Fibroblast of the aortic adventitia (primary cell): ENCODE results near the gene ANP32D. TPM values are rescaled to one million over a fixed set of nuclear protein-coding genes. Genes with fewer than 3 reads are reported as not detected.
"Not testable (repeated sequence)": the region's sequence is repeated elsewhere in the genome, so short reads cannot be mapped to it uniquely, and the experiment has no call there.

Experiments used
- DNase-seq: peaks from one replicate; pipeline ENCODE4 v3.0.0-alpha.2; 2010; ENCODE audit warnings: low read depth
- H3K4me3 ChIP-seq: 2 replicates; pipeline ENCODE4 v1.5.1; 2011; ENCODE audit warnings: low read depth, mild to moderate bottlenecking, control low read depth, low read length, moderate library complexity
- total RNA-seq: library from RNA; depleted of rRNA; stranded (reverse); fragments of >200 nt; gene quantifications from 2 replicates; pipeline ENCODE4 v1.2.3, GENCODE V29; 2012; ENCODE audit warnings: low replicate concordance
- TF ChIP-seq, protein P1 (sequence below): IDR thresholded peaks from 2 replicates; pipeline ENCODE4 v1.5.1; 2011; ENCODE audit warnings: mild to moderate bottlenecking, low read length, control low read depth, inconsistent platforms; ENCODE audit not compliant: insufficient read depth

Gene ANP32D
- total RNA-seq, 1 donor: not detected

DNA sequence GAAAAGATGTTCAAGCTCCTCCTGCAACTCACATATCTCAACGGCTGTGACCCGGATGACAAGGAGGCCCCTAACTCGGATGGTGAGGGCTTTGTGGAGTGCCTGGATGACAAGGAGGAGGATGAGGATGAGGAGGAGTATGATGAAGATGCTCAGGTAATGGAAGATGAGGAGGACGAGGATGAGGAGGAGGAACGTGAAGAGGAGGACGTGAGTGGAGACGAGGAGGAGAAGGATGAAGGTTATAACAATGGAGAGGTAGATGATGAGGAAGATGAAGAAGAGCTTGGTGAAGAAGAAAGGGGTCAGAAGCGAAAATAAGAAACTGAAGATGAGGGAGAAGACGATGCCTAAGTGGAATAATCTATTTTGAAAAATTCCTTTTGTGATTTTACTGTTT, 702 bp downstream of the ANP32D start:
- TF ChIP-seq, protein P1, sequence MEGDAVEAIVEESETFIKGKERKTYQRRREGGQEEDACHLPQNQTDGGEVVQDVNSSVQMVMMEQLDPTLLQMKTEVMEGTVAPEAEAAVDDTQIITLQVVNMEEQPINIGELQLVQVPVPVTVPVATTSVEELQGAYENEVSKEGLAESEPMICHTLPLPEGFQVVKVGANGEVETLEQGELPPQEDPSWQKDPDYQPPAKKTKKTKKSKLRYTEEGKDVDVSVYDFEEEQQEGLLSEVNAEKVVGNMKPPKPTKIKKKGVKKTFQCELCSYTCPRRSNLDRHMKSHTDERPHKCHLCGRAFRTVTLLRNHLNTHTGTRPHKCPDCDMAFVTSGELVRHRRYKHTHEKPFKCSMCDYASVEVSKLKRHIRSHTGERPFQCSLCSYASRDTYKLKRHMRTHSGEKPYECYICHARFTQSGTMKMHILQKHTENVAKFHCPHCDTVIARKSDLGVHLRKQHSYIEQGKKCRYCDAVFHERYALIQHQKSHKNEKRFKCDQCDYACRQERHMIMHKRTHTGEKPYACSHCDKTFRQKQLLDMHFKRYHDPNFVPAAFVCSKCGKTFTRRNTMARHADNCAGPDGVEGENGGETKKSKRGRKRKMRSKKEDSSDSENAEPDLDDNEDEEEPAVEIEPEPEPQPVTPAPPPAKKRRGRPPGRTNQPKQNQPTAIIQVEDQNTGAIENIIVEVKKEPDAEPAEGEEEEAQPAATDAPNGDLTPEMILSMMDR: no peak
- no peak overlapping the region for H3K4me3 ChIP-seq
- no peak for DNase-seq

DNA sequence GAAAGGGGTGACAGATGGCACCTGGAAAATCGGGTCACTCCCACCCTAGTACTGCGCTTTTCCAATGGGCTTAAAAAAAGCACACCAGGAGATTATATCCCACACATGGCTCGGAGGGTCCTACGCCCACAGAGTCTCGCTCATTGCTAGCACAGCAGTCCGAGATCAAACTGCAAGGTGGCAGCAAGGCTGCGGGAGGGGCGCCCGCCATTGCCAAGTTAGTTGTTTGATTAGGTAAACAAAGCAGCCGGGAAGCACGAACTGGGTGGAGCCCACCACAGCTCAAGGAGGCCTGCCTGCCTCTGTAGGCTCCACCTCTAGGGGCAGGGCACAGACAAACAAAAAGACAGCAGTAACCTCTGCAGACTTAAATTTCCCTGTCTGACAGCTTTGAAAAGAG, 2.1 kb downstream of the ANP32D start:
- not testable (repeated sequence) for H3K4me3 ChIP-seq, DNase-seq

GRCh38 chr12:48482198-48482597, 9.8 kb downstream of the ANP32D start, which contains the start of gene C12orf54:
Gene C12orf54, plus strand, starts transcription at chr12:48482498. Its CDS starts 799 bp downstream, at chr12:48483297.
- no peak within 1 kb of the TSS for H3K4me3 ChIP-seq
- no peak for DNase-seq
- TF ChIP-seq, protein P1: no peak

GRCh38 chr12:48482930-48483329, 10.6 kb downstream of the ANP32D start:
- TF ChIP-seq, protein P1: no peak
- no peak for DNase-seq
- H3K4me3 ChIP-seq: no peak overlapping the region

GRCh38 chr12:48486261-48486660, 13.9 kb downstream of the ANP32D start:
- TF ChIP-seq, protein P1: no peak
- no peak for DNase-seq
- H3K4me3 ChIP-seq: no peak overlapping the region

GRCh38 chr12:48486679-48487078, 14.3 kb downstream of the ANP32D start:
- TF ChIP-seq, protein P1: no peak
- no peak for DNase-seq
- no peak overlapping the region for H3K4me3 ChIP-seq

DNA sequence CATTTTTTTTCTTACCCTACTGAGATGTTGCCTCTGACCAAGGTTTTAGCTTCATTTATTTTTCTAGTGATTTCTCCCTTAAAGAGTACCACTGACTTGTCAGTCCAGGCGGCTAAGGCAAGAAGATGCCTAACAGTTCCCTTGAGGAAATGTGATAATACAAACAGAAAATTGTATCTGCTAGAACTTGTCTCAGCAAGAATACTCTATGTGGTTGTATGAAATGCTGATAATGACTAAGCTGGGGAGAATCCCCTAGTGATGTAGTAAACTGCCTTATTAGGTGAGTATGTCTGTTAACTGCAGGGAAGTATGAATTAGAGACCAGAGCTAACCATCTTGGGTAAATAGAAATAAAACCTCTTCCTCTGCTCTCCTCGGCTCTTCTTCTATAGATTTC, 16.7 kb downstream of the ANP32D start:
- TF ChIP-seq, protein P1: no peak
- no peak overlapping the region for H3K4me3 ChIP-seq
- no peak for DNase-seq

- not testable (repeated sequence) for DNase-seq, H3K4me3 ChIP-seq
Observed at GRCh38 chr12:48489456-48489855, 17.1 kb downstream of the ANP32D start.

GRCh38 chr12:48500281-48500680, 27.9 kb downstream of the ANP32D start:
- not testable (repeated sequence) for H3K4me3 ChIP-seq, DNase-seq

- DNase-seq, H3K4me3 ChIP-seq: not testable (repeated sequence)
Observed at GRCh38 chr12:48506836-48507235, 34.5 kb downstream of the ANP32D start.
